Right lobe of liver (tissue), 4 donors: Measurements from ENCODE around the gene DUS4L.

Source experiments
- POLR2A ChIP-seq: fragments of 450-650 bp; IDR thresholded peaks from one replicate; pipeline ENCODE4 v1.6.1; 2017; ENCODE audit warnings: antibody characterized with exemption, mild to moderate bottlenecking
- TF ChIP-seq, protein P1 (sequence below), 4 donors: fragments of 200-600 bp in 3 of 4; fragments of 450-650 bp in 1 of 4; IDR thresholded peaks; one replicate each; pipeline versions ENCODE4 v1.5.1 to v1.8.0; 2016 to 2022; ENCODE audit warnings: antibody characterized with exemption in 4 of 4, mild to moderate bottlenecking in 2 of 4
- donor health status: DM: no; HTN: no; CAD: no.
- donor health status: DM: no; HTN: no; CAD: no.
- donor health status: DM: no; HTN: yes; CAD: no.

DNA sequence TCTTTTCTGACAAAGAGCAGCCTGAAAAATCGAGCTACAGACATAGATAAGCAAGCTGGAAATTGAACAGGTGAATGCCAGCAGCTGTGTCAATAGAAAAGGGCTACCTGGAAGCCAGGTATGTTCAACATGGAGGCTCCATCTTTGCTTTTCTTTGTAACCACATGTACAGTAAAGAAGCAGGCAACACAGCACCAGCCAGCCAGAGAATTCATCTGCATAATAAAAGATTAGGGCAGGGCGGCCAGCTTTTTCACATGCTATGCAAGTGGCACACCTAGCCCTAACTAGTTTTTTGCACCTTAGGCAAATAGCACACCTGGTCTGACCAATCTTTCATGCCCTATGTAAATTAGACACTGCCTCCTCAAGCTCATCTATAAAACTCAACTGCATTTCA lies 25.8 kb upstream of the DUS4L start:
- TF ChIP-seq, protein P1, sequence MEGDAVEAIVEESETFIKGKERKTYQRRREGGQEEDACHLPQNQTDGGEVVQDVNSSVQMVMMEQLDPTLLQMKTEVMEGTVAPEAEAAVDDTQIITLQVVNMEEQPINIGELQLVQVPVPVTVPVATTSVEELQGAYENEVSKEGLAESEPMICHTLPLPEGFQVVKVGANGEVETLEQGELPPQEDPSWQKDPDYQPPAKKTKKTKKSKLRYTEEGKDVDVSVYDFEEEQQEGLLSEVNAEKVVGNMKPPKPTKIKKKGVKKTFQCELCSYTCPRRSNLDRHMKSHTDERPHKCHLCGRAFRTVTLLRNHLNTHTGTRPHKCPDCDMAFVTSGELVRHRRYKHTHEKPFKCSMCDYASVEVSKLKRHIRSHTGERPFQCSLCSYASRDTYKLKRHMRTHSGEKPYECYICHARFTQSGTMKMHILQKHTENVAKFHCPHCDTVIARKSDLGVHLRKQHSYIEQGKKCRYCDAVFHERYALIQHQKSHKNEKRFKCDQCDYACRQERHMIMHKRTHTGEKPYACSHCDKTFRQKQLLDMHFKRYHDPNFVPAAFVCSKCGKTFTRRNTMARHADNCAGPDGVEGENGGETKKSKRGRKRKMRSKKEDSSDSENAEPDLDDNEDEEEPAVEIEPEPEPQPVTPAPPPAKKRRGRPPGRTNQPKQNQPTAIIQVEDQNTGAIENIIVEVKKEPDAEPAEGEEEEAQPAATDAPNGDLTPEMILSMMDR (IDR thresholded peaks at IDR 0.05): no peak
- no peak for TF ChIP-seq POLR2A
